ENCODE data around the gene EHD4.

The EHD4 gene

GRCh38 chr15:41981371-41982132, 9.2 kb upstream of the EHD4 start:
- DNase-seq (ENCODE audit: low read depth in 2 of 2, low spot score in 1 of 2) = no peak

- no peak for DNase-seq (ENCODE audit: low read depth in 2 of 2, low spot score in 1 of 2)
Measured at GRCh38 chr15:41980654-41981323, 8.4 kb upstream of the EHD4 start.

DNA sequence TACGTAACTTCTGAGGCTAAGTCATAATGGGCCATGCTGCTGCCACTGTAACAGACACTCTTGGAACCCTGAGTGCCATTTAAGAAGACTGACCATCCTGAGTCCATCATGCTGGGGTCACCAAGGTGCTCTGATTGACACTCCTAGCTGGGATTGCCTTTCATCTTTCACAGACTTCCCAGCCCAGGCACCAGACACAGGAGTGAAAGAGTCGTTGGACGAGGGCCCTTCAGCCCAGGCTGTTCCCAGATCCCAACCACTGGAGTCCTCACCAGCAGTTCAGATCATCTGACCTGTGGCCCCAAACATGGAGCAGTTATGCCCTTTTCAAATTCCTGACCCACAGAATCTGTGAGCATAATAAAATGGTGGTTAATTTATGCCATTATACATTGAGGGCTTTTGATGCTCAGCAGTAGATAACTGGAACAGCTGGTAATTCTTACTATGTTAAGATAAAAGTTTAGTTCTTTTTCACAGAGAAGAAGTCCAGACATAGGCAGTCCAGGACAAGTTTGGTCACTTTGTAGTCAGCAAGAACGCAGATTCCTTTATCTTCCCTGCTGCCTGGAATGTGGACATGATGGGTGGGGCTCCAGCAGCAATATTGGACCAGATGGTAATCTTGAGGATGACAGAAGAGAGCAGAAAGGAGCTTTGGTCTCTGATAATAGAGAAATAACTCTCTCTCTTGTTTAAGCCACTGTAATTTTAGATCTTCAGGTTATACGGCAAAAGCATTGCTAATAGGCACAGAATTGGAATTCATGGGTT, 7.3 kb upstream of the EHD4 start:
- no peak for DNase-seq (ENCODE audit: low read depth in 2 of 2, low spot score in 1 of 2)

GRCh38 chr15:41978534-41978933, 6.2 kb upstream of the EHD4 start:
- DNase-seq (ENCODE audit: low read depth in 2 of 2, low spot score in 1 of 2) = no peak

DNA sequence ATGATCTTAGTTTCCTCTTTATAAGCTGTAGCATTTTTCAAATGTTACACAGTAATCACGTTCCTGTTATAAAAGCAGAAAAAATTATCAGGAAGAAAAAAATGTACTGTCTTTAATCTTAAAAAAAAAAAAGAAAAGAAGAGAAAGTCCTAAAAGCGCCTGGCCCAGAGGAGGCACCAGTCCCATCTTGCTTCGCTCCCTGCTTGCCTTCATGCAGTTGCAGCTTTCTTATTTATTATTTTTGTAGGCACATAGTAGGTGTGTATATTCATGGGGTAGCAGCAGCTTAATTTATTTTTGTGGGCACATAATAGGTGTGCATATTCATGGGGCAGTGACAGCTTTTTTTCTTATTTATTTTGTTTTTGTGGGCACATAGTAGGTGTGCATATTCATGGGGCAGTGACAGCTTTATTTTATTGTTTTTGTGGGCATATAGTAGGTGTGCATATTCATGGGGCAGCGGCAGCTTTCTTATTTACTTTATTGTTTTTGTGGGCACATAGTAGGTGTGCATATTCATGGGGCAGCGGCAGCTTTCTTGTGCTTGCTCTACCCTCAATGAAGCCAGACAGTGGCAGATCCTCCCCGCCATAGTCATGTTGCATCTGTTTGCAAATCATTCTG, 5.5 kb upstream of the EHD4 start:
- DNase-seq (ENCODE audit: low read depth in 2 of 2, low spot score in 1 of 2) = no peak

DNA sequence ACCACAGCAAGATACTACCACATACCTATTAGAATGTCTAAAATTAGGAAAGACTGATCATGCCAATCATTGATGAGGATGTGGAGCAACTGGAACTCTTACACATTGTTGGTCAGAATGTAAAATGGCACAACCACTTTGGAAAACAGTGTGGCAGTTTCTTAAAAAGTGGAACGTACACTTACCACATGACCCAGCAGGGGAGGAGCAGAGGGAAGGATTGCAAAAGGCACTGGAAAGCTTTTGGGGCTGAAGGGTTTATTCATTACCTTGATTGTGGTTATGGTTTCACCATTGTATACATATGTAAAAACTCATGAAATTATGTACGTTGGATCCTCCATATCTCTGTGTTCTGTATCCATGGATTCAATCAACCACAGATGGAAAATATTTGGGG, 3.3 kb upstream of the EHD4 start:
- no peak for DNase-seq (ENCODE audit: low read depth in 2 of 2, low spot score in 1 of 2)

DNA sequence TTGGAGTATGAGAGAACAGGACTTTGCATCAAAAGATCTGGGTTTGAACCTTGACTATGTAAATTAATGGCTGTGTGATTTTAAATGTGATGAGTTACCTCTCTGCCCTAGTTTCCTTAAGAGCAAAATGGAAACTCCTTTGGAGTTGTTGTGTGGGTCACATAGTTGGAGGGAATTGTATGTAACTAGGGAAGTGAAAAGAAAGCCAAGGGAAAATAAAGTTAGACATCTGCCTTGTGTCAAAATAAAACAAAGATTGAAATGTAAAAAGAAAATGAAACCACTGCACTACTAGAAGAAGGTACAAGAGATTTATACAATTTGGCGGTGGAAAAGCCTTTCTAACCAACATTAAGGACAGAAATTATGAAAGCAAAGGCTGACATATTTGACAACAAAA, 1.7 kb upstream of the EHD4 start:
- DNase-seq (ENCODE audit: low read depth in 2 of 2, low spot score in 1 of 2) = no peak

DNA sequence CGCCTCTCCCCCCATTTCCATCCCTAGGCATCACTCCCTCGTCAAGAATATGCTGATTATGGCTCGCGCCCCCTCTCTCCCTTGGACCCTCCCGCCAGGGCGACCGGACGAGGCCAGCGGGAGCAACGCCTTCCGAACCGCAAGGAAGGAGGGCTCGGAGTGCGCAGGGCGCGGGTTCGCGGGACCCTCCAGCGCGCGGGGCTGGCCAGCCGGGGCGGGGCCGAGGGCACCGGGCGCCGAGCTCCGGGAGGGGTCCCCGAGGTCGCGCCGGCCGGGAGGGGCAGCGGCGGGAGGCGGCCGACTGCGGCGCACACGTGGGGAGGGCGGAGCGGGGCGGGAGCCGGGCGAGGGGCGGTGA, 483 bp downstream of the EHD4 start:
- DNase-seq (ENCODE audit: low read depth in 2 of 2, low spot score in 1 of 2) = peak in 1 of 2 donors; percentile 7

GRCh38 chr15:41971089-41971894, 1.1 kb downstream of the EHD4 start:
- peak; percentile 28 to 56 for DNase-seq (ENCODE audit: low read depth in 2 of 2, low spot score in 1 of 2)

DNA sequence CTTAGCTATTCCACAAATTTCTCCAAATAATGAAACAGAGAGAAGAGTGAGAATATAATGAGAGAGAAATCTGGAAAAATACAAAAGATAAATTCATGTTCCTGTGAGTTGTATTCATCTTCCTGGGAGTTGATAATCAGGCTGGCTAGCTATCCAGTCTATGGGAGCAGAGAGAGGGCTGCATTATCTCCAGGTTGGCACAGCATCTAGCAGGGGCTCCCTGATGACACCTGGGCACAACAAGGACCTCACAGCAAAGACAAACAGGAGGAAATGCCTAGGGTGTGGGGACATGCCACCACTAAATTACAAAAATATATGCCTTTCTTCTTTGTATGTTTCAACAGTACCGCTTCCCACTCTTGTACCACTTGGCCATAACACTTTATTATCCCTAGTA, 1.9 kb downstream of the EHD4 start:
- no peak for DNase-seq (ENCODE audit: low read depth in 2 of 2, low spot score in 1 of 2)

GRCh38 chr15:41969851-41970431, 2.4 kb downstream of the EHD4 start:
- no peak for DNase-seq (ENCODE audit: low read depth in 2 of 2, low spot score in 1 of 2)

DNA sequence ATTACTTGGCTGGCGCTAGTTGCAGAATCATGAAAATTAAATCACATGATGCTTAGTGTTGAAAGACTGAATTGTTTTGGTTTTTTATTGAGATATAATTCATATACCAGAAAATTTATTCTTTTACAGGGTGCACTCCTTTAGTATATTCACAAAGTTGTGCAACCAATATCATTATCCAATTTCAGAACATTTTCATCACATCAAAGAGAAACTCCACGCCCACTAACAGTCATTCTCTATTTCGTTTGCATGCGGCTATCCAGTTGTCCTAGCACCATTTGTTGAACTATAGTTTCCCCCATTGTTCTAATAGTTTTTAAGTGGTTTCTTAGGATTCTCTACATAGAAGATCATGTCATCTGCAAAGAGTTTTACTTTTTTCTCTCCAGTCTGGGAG, 3.7 kb downstream of the EHD4 start:
- DNase-seq (ENCODE audit: low read depth in 2 of 2, low spot score in 1 of 2) = no peak

DNA sequence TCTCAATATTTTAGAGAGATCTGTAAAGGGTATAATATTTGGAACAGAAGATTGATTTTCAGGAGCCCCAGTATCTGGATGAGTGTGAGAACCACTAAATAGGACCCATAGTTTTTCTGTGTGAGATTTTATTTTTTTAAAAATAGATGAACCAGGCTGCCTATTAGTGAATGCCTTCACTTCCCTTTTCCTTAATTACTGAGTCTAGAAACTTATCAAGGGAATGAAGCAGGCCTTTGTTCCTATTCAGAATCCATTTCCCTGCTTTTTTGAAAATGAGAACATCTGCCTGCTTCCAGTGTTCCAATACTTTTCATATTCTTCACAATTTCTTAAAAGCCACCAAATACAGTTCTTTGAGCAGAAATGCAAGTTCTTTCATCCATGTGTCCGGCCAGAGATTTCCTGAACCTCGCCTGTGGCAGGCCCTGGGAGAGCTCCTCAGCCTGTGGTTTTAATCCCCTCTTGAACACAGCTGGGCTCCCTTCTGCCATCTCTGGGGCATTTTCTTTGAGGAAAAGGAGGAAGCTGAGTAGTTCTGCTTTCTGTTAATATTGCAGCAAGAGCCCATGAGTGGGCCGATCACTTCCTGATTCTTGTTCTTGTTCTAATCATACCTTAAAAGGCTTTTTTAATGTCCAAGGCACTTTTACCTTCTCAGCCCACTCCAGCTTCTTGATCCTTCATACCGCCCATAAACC, 4.7 kb downstream of the EHD4 start:
- DNase-seq (ENCODE audit: low read depth in 2 of 2, low spot score in 1 of 2) = no peak

DNA sequence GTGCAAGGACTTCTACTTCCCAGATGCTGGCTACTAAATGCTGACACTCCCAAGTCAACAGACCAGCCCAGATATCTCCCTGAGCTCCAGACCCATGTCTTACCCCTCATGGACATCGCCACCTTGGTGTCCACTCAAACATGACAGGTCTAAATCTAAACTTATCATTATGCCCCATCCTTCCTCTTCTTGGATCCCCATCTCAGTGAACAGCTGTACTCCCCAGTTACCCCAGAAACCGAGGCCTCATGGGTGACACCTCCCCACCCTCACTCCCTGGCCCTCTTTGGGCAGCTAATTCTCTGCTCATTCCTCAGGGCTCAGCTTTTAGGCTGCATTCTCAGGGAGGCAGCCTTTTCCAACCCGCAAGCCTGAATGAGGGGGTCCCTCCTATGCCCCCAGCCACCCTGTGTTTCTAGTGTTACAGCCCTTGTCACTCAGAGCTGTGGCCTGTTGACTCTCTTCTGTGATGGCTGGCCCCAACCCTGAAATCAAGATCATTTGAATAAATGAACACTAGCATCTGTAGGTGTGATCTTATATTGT, 5.4 kb downstream of the EHD4 start:
- no peak for DNase-seq (ENCODE audit: low read depth in 2 of 2, low spot score in 1 of 2)

DNA sequence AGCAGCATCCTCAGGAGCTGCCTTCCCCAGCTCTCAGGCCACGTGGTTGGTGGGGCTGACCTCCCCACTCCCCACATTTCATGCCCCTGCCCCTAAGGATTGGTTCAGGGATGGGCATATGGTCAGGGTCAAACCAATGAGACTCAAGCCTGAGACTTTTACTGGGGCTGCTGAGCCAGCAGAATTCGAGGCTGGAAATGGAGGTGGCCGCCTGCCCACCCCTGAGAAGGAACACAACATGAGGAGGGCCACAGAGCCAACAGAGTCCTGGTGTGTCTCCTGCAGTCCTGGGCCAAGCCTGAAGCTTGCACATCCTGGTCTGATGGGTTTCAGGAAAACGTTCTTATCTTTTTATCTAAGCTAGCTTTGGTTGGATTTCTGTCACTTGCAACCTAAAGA, 5.9 kb downstream of the EHD4 start:
- DNase-seq (ENCODE audit: low read depth in 2 of 2, low spot score in 1 of 2) = no peak

DNA sequence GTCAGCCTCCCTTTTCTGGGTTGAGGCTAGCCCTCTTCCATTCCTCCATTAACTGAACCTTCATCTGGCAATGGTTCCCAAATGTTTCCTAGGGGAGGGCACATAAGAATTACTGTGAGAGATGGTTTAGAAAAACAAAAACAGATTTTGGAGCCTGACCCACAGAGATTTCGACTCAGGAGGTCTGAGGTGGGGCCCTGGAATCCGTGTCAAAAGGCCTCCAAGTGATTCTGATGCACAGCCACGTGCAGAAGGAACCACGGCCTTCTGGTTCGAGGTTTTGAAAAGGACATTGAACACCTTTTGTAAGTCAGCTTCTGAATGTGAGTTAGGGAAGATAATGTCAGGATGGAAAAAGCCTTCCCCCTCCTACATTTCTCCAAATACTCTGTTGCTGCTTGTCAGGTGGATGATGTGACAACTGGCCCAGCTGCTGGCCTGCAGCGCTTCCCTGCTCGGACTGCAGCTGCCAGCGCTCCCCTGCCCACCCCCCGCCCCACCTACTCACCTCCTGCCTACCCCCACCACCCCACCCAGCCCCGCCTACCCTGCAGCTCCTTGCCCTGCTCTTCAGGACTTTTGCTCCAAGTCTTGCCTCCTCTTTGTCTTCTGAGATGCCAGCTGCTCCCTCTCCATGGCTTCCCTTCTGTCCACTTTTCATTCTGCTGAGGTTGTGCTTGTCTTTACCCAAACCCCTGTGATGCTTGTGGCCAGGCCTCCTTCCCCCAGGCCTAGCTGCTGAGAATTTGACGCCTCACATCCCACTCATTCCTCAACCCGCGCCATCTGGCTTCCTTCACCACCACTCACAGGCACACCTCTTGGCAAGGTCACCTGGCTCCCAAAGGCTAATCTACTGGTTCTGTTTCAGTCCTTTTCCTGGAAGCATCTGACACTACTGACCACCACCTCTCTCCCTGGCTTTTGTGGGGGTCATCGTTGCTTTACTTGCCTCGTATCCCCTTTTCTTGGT, 6.6 kb downstream of the EHD4 start:
- DNase-seq (ENCODE audit: low read depth in 2 of 2, low spot score in 1 of 2) = no peak

DNA sequence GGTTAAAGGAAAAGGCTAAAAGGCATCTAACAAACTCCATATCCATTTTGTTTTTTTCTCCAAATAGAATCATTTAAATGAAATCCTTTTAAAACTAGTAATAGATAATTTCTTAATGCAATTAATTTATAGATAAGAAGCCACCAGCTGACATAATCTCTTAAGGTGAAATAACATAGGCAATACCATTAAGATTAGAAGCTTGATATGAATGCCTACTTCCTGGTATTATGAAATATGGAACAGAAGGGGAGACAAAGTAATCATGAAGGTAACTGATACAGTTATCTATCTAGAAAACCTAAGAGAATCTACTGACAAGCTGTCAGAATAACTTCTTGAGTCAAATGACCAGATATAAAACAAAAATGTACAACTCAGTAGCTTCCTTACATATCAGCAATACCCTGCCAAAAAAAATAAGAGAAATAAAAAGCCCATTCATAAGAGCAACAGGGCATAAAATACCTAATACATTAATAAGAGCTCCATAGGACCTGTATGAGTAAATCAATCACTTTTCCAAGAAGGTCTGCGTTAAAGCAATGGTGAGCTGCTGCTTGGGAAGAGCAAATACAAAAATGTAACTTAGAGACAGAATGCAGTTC, 10.7 kb downstream of the EHD4 start:
- no peak for DNase-seq (ENCODE audit: low read depth in 2 of 2, low spot score in 1 of 2)

GRCh38 chr15:41961001-41961518, 11.3 kb downstream of the EHD4 start:
- DNase-seq (ENCODE audit: low read depth in 2 of 2, low spot score in 1 of 2) = no peak
